ENCODE results near the gene CSNK1E. TPM values are rescaled to one million over a fixed set of nuclear protein-coding genes. Genes with fewer than 3 reads are reported as not detected.

CSNK1E gene
- total RNA-seq, 2 experiments from 2014 or later: 117 to 145 TPM

- Mint-ChIP-seq H3K4me1 (no peaks in the 10 kb centered on the region), H3K27me3 (no peaks in the 10 kb centered on the region), H3K9me3 (ENCODE audit: low read depth) (no peaks in the 10 kb centered on the region), H3K27ac (no peak overlapping the region), H3K36me3 (ENCODE audit: low read depth) (peaks cover 15% of the 10 kb centered on the region), H3K4me3 (no peak overlapping the region)
- POLR2A ChIA-PET: no interaction called here
- ATAC-seq (no peak), DNase-seq (no peak)
- CTCF ChIA-PET: interaction anchor here (0.6 kb wide), 1 partner anchor 1269 kb away, joined by 3 read pairs; no protein-coding TSS in a partner anchor
- intact Hi-C loops (cut with DNase I, micrococcal nuclease): no loop called here
Observed at GRCh38 chr22:38246046-38246658, 71.1 kb downstream of the CSNK1E start.

DNA sequence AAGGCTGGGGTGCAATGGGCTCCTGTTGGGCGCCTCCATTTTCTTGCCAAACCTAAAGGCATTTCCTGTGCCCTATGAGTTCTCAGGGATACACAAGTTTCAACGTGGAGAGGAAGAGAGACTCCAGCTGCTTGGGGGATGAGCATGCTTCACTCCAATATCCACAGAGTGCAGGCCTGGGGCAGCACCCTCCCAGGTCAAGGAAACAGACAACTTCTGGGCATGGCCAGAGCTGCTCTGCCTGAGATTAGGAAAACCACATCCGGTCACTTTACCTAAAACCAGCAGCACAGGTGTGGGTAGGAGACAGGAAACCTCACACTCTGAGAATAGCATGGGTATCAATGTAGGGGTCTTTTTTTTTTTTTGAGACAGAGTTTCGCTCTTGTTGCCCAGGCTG is 73.1 kb downstream of the CSNK1E start:
- ChIA-PET CTCF (no interaction called here), POLR2A (interaction anchor here (0.7 kb wide), 1 partner anchor 76 kb away, joined by 3 read pairs; no protein-coding TSS in a partner anchor)
- Mint-ChIP-seq H3K27ac (no peak overlapping the region), H3K27me3 (no peaks in the 10 kb centered on the region), H3K4me3 (no peak overlapping the region), H3K9me3 (ENCODE audit: low read depth) (no peaks in the 10 kb centered on the region), H3K4me1 (no peaks in the 10 kb centered on the region), H3K36me3 (ENCODE audit: low read depth) (peaks cover 16% of the 10 kb centered on the region)
- intact Hi-C loops (cut with DNase I, micrococcal nuclease): no loop called here
- ATAC-seq: no peak
- no peak for DNase-seq

DNA sequence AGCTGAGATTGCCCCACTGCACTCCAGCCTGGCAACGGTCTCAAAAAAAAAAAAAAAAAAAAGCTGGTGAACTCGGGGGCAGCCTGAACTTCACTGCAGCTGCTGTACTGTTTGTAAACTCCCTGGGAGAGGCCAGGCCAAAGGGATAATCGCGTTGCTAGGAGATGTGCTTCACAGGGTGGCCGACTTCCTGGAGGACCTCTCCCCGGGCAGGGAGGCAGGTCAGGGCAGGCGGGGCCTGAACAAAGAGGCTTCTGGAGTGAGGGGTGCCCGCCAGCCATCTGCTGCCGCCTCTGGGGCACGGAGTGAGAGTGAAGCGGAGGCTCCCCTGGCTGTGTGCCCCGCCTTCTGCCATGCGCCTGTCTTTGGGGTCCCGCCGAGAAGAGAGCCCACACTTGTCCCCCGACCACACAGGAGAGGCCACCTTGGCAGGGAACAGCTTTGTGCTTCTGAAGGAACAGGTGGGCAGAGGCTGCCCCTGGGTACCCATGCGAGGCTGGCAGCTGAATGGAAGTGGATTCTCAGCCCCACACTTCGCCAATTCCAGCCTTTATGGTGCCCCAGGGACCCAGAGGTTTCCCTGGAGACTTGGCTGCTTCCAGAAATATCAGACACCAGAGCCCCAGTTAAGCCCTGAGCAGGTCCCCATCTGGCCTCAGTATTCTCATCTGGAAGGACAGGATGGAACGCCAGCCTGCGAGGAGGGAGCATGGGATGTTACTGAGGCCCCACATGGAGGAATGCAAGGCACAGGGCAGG is 74.0 kb downstream of the CSNK1E start:
- POLR2A ChIA-PET: interaction anchor here (0.7 kb wide), 1 partner anchor 77 kb away, joined by 3 read pairs; no protein-coding TSS in a partner anchor
- Mint-ChIP-seq H3K36me3 (ENCODE audit: low read depth) (peaks cover 13% of the 10 kb centered on the region), H3K9me3 (ENCODE audit: low read depth) (no peaks in the 10 kb centered on the region), H3K4me1 (no peaks in the 10 kb centered on the region), H3K27ac (no peak overlapping the region), H3K27me3 (no peaks in the 10 kb centered on the region), H3K4me3 (no peak overlapping the region)
- DNase-seq (no peak), ATAC-seq (no peak)
- CTCF ChIA-PET: interaction anchor here (0.6 kb wide), 1 partner anchor 189 kb away, joined by 3 read pairs; no protein-coding TSS in a partner anchor
- intact Hi-C loops (cut with DNase I, micrococcal nuclease): no loop called here

GRCh38 chr22:38240734-38241252 is 76.4 kb downstream of the CSNK1E start:
- H3K27ac Mint-ChIP-seq: no peak overlapping the region
- H3K4me3 Mint-ChIP-seq: no peak overlapping the region
- ChIA-PET POLR2A (no interaction called here), CTCF (interaction anchor here (0.7 kb wide), 1 partner anchor 25 kb away, joined by 3 read pairs; no protein-coding TSS in a partner anchor)
- no peak for ATAC-seq
- no peaks in the 10 kb centered on the region for H3K4me1 Mint-ChIP-seq
- intact Hi-C loops (cut with DNase I, micrococcal nuclease): no loop called here
- peaks cover 9% of the 10 kb centered on the region for H3K36me3 Mint-ChIP-seq (ENCODE audit: low read depth)
- DNase-seq: no peak
- H3K9me3 Mint-ChIP-seq (ENCODE audit: low read depth): no peaks in the 10 kb centered on the region
- no peaks in the 10 kb centered on the region for H3K27me3 Mint-ChIP-seq

Other genes starting within 250 kb of the CSNK1E start
- not detected for gene SLC16A8, start 233.2 kb downstream of the CSNK1E start, total RNA-seq
- gene BAIAP2L2, start 206.7 kb downstream of the CSNK1E start, total RNA-seq: under 1 TPM; 0.71 to 0.88 TPM
- 10 to 100 TPM; 54.0 to 57.3 TPM for gene PLA2G6, start 135.6 kb downstream of the CSNK1E start, total RNA-seq
- 1 to 10 TPM; 8.3 to 9.4 TPM for gene MAFF, start 115.4 kb downstream of the CSNK1E start, total RNA-seq
- 10 to 100 TPM; 16.0 to 19.8 TPM for gene TMEM184B, start 44.4 kb downstream of the CSNK1E start, total RNA-seq
- not detected for gene KCNJ4, start 137.8 kb upstream of the CSNK1E start, total RNA-seq
- gene KDELR3, start 150.7 kb upstream of the CSNK1E start, total RNA-seq: 1 to 10 TPM in 1 of 2 experiments, under 1 TPM in 1; 0.84 to 1.1 TPM
- gene DDX17, start 188.9 kb upstream of the CSNK1E start, total RNA-seq: 100 to 1,000 TPM; 259 to 328 TPM

Data from activated CD4-positive, alpha-beta T cell treated with anti-CD3 and anti-CD28 coated beads for 36 hours (primary cell).